ENCODE data around the gene KDM5B.
A peak's percentile ranks its signal among the peaks of the same experiment; 100 is the strongest.

The KDM5B gene

GRCh38 chr1:202807451-202807925 lies 733 bp downstream of the KDM5B start:
- DNase-seq (ENCODE audit: low read depth): no peak
- TF ChIP-seq CTCF (IDR thresholded peaks at IDR 0.05; ENCODE audit: low read depth, low read length, missing control alignments): no peak

GRCh38 chr1:202806845-202807450 lies 1.3 kb downstream of the KDM5B start:
- no peak for TF ChIP-seq CTCF (IDR thresholded peaks at IDR 0.05; ENCODE audit: low read depth, low read length, missing control alignments)
- peak overlapping the region; percentile 69 for H3K4me3 ChIP-seq (ENCODE audit: low read depth, low read length)
- no peak for DNase-seq (ENCODE audit: low read depth)

More at GRCh38 chr1:202807451-202807925, 733 bp downstream of the KDM5B start:
- H3K4me3 ChIP-seq (ENCODE audit: low read depth, low read length): peak overlapping the region; percentile 69

- TF ChIP-seq CTCF (IDR thresholded peaks at IDR 0.05; ENCODE audit: low read depth, low read length, missing control alignments): no peak
- peak overlapping the region; percentile 69 for H3K4me3 ChIP-seq (ENCODE audit: low read depth, low read length)
- DNase-seq (ENCODE audit: low read depth): no peak
These were observed 2.1 kb downstream of the KDM5B start for GRCh38 chr1:202805886-202806844.

- no peak overlapping the region for H3K4me3 ChIP-seq (ENCODE audit: low read depth, low read length)
- TF ChIP-seq CTCF (IDR thresholded peaks at IDR 0.05; ENCODE audit: low read depth, low read length, missing control alignments): no peak
- no peak for DNase-seq (ENCODE audit: low read depth)
These were observed 4.1 kb downstream of the KDM5B start for GRCh38 chr1:202804126-202804525.

- no peak overlapping the region for H3K4me3 ChIP-seq (ENCODE audit: low read depth, low read length)
- DNase-seq (ENCODE audit: low read depth): no peak
- no peak for TF ChIP-seq CTCF (IDR thresholded peaks at IDR 0.05; ENCODE audit: low read depth, low read length, missing control alignments)
These were observed 5.0 kb downstream of the KDM5B start for GRCh38 chr1:202802998-202803932.

GRCh38 chr1:202802034-202802433 lies 6.2 kb downstream of the KDM5B start:
- TF ChIP-seq CTCF (IDR thresholded peaks at IDR 0.05; ENCODE audit: low read depth, low read length, missing control alignments): no peak
- no peak overlapping the region for H3K4me3 ChIP-seq (ENCODE audit: low read depth, low read length)
- no peak for DNase-seq (ENCODE audit: low read depth)
